Stimulated activated naive CD8-positive, alpha-beta T cell treated with anti-CD3 and anti-CD28 coated beads, Interleukin-15, Interleukin-2, amounts not matched to agents 100 ng/mL and 50 ng/mL, for 24 hours (primary cell): ENCODE measurements around the gene ZNF628.
"Not testable (repeated sequence)": the region's sequence is repeated elsewhere in the genome, so short reads cannot be mapped to it uniquely, and the experiment has no call there.

Experiments used
- H3K27ac Mint-ChIP-seq: one replicate; pipeline ENCODE4 v1.8.0; 2021; ENCODE audit warnings: mild to moderate bottlenecking, mixed read lengths
- H3K27me3 Mint-ChIP-seq: one replicate; pipeline ENCODE4 v1.8.0; 2021; ENCODE audit warnings: mixed read lengths
- H3K36me3 Mint-ChIP-seq: one replicate; pipeline ENCODE4 v1.8.0; 2021; ENCODE audit warnings: low read depth, mixed read lengths
- H3K4me1 Mint-ChIP-seq: one replicate; pipeline ENCODE4 v1.8.0; 2021; ENCODE audit warnings: low read depth, mixed read lengths
- H3K4me3 Mint-ChIP-seq: one replicate; pipeline ENCODE4 v1.8.0; 2021; ENCODE audit warnings: mild to moderate bottlenecking, mixed read lengths
- H3K9me3 Mint-ChIP-seq: one replicate; pipeline ENCODE4 v1.8.0; 2021; ENCODE audit warnings: mixed read lengths

Gene ZNF628

DNA sequence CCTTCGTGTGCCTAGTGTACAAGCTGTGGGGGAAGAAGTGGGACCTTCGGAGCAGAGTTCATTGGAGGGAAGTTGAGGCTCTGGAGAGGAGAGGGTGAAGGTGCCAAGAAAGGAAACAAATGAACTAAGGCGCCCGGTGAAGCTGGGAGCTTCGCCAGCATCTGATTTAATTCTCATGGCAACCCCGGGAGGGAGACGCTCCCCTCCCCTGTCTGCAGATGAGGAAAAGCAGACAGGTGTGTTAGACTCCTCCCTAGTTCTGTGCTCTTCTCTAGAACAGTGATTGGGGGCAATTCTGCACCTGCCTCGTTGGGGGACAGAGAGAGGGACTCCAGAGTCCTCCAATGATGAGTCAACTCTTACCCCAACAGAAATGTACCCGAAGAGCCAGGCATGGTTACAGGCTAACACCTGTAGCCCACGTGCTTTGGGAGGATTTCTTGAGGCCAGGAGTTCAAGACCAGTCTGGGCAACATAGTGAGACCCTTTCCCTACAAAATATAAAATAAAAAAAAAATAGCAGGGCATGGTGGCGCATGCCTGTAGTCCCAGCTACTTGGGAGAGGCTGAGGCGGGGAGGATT is 16.0 kb downstream of the ZNF628 start:
- H3K27me3 Mint-ChIP-seq, result no peaks in the 10 kb centered on the region
- no peak overlapping the region for H3K27ac Mint-ChIP-seq
- H3K9me3 Mint-ChIP-seq, result no peaks in the 10 kb centered on the region
- no peaks in the 10 kb centered on the region for H3K36me3 Mint-ChIP-seq
- H3K4me3 Mint-ChIP-seq, result no peak overlapping the region
- peaks cover 9% of the 10 kb centered on the region for H3K4me1 Mint-ChIP-seq

GRCh38 chr19:55493052-55493644 is 16.7 kb downstream of the ZNF628 start:
- H3K4me1 Mint-ChIP-seq, result peaks cover 5% of the 10 kb centered on the region
- H3K27ac Mint-ChIP-seq, result no peak overlapping the region
- no peak overlapping the region for H3K4me3 Mint-ChIP-seq
- H3K27me3 Mint-ChIP-seq, result no peaks in the 10 kb centered on the region
- H3K9me3 Mint-ChIP-seq, result no peaks in the 10 kb centered on the region
- H3K36me3 Mint-ChIP-seq, result no peaks in the 10 kb centered on the region

GRCh38 chr19:55493645-55494171 is 17.3 kb downstream of the ZNF628 start:
- peaks cover 5% of the 10 kb centered on the region for H3K4me1 Mint-ChIP-seq
- no peak overlapping the region for H3K27ac Mint-ChIP-seq
- H3K27me3 Mint-ChIP-seq, result no peaks in the 10 kb centered on the region
- no peaks in the 10 kb centered on the region for H3K36me3 Mint-ChIP-seq
- H3K4me3 Mint-ChIP-seq, result no peak overlapping the region
- H3K9me3 Mint-ChIP-seq, result no peaks in the 10 kb centered on the region

- H3K27ac Mint-ChIP-seq, result no peak overlapping the region
- H3K4me1 Mint-ChIP-seq, result peaks cover 5% of the 10 kb centered on the region
- H3K9me3 Mint-ChIP-seq, result no peaks in the 10 kb centered on the region
- no peaks in the 10 kb centered on the region for H3K36me3 Mint-ChIP-seq
- peak overlapping the region; percentile 53 for H3K4me3 Mint-ChIP-seq
- no peaks in the 10 kb centered on the region for H3K27me3 Mint-ChIP-seq
These were observed 17.9 kb downstream of the ZNF628 start for GRCh38 chr19:55494172-55494761.

GRCh38 chr19:55495646-55496349 is 19.4 kb downstream of the ZNF628 start:
- Mint-ChIP-seq H3K9me3 (no peaks in the 10 kb centered on the region), H3K4me3 (no peak overlapping the region), H3K27me3 (no peaks in the 10 kb centered on the region), H3K36me3 (no peaks in the 10 kb centered on the region), H3K4me1 (peaks cover 5% of the 10 kb centered on the region), H3K27ac (no peak overlapping the region)

DNA sequence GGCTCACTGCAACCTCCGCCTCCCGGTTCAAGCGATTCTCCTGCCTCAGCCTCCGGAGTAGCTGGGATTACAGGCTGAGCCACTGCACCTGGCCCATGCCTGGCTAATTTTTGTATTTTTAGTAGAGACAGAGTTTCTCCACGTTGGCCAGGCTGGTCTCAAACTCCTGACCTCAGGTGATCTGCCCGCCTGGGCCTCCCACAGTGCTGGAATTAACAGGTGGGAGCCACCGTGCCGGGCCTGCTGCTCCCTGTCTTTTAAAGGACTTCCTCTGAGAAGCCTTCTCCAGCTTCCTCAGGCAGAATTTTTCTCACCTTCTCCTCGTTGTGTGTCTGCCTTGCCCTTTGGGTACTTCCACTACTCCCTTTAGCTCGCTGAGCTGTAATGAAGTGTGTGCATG is 20.4 kb downstream of the ZNF628 start:
- not testable (repeated sequence) for H3K9me3 Mint-ChIP-seq, H3K27ac Mint-ChIP-seq, H3K36me3 Mint-ChIP-seq, H3K4me1 Mint-ChIP-seq, H3K4me3 Mint-ChIP-seq, H3K27me3 Mint-ChIP-seq

DNA sequence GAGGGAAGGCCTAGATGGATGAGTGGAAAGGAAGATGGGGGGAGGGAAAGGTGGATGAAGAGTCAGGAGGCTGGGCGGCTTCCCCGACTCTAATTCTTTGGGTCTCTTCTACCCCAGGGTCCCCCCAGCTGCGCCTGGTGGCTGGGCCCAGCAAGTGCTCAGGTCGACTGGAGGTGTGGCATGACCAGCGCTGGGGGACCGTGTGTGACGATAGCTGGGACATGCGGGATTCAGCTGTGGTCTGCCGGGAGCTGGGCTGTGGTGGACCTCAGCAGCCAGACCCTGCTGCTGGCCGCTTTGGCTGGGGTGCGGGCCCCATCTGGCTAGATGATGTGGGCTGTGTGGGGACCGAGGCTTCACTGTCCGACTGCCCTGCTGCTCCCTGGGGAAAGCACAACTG is 21.3 kb downstream of the ZNF628 start:
- Mint-ChIP-seq H3K4me3 (no peak overlapping the region), H3K9me3 (no peaks in the 10 kb centered on the region), H3K27ac (no peak overlapping the region), H3K4me1 (peaks cover 13% of the 10 kb centered on the region), H3K27me3 (no peaks in the 10 kb centered on the region), H3K36me3 (no peaks in the 10 kb centered on the region)

DNA sequence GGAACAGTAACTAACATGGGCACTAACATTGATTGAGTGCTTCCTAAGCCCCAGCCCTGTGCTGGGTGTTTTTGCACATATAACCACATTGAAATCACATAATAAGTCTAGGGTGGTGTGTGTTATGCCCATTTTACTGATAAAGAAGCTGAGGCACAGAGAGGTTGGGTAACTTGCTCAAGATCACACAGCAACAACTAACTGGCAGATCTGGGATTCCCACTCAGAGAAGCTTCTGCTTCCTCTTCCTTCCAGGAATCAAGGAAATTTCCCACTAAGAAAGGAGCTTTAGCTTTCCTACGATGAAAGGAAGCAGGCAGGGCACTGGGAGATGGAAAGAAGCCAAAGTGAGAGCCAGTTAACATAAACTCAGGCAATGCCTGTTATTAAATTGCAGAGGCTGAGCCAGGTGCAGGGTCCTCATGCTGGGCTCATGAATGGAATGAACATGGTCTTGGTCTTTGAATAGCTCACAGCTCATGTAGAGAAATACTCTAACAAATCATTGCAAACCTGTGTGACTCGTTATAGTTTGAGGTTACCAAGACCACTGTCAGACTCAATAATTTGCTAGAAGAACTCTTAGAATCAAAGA is 21.9 kb downstream of the ZNF628 start:
- Mint-ChIP-seq H3K27me3 (no peaks in the 10 kb centered on the region), H3K9me3 (no peaks in the 10 kb centered on the region), H3K4me3 (no peak overlapping the region), H3K27ac (no peak overlapping the region), H3K4me1 (peaks cover 18% of the 10 kb centered on the region), H3K36me3 (peaks cover 4% of the 10 kb centered on the region)

- Mint-ChIP-seq H3K4me3 (no peak overlapping the region), H3K27ac (no peak overlapping the region), H3K27me3 (no peaks in the 10 kb centered on the region), H3K9me3 (no peaks in the 10 kb centered on the region), H3K36me3 (peaks cover 7% of the 10 kb centered on the region), H3K4me1 (peaks cover 22% of the 10 kb centered on the region)
These were observed 24.0 kb downstream of the ZNF628 start for GRCh38 chr19:55500368-55500952.

DNA sequence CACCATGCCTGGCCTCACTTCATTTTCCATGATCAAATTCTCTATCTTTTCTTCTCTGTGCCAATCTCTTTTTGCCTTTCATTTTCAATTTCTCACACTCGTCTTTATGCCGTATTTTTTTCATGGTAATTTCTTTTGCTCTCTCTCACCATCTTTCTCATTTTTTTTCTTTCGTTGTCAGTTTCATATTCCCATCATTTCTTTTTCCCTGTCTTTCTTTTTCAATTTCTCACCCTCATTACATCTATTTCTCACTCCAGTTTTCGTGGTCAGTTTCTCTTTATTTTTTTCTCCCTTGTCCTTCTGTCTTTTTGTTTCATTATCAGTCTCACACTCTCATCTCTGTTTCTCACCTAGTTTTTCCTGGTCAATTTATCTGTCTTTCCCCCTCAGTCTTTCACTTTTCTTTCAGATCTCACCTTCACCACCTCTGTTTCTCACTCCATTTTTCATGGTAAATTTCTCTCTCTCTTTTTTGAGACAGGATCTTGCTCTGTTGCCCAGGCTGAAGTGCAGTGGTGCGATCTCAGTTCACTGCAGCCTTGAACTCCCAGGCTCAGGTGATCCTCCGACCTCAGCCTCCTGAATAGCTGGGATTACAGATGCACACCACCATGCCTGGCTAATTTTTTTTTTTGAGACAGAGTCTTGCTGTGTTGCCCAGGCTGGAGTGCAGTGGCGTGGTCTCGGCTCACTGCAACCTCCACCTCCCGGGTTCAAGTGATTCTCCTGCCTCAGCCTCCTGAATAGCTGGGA is 26.0 kb downstream of the ZNF628 start:
- no peaks in the 10 kb centered on the region for H3K27me3 Mint-ChIP-seq
- no peaks in the 10 kb centered on the region for H3K9me3 Mint-ChIP-seq
- no peak overlapping the region for H3K4me3 Mint-ChIP-seq
- peaks cover 7% of the 10 kb centered on the region for H3K36me3 Mint-ChIP-seq
- H3K27ac Mint-ChIP-seq, result peak overlapping the region; percentile 75
- peaks cover 22% of the 10 kb centered on the region for H3K4me1 Mint-ChIP-seq

DNA sequence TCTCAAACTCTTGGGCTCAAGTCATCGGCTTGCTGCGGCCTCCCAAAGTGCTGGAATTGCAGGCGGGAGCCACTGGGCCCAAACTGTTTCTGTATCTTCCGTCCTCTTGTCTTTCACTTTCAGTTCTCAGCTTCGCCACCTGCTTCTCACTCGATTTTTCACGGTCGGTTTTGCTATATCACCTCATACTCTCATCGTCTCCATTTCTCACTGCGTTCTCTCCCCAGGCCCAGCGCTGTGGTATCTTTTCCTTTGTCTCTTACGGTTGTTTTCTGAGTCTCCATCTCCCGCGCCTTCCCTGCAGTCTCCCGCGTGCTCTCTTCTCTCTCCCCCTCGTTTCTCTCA is 26.7 kb downstream of the ZNF628 start:
- Mint-ChIP-seq H3K4me1 (peaks cover 22% of the 10 kb centered on the region), H3K9me3 (no peaks in the 10 kb centered on the region), H3K36me3 (peaks cover 7% of the 10 kb centered on the region), H3K4me3 (peak overlapping the region; percentile 8), H3K27me3 (no peaks in the 10 kb centered on the region), H3K27ac (peak overlapping the region; percentile 76)

GRCh38 chr19:55503502-55504251 is 27.3 kb downstream of the ZNF628 start:
- peaks cover 22% of the 10 kb centered on the region for H3K4me1 Mint-ChIP-seq
- peak overlapping the region; percentile 58 for H3K4me3 Mint-ChIP-seq
- no peaks in the 10 kb centered on the region for H3K27me3 Mint-ChIP-seq
- peaks cover 7% of the 10 kb centered on the region for H3K36me3 Mint-ChIP-seq
- peak overlapping the region; percentile 76 for H3K27ac Mint-ChIP-seq
- H3K9me3 Mint-ChIP-seq, result no peaks in the 10 kb centered on the region

DNA sequence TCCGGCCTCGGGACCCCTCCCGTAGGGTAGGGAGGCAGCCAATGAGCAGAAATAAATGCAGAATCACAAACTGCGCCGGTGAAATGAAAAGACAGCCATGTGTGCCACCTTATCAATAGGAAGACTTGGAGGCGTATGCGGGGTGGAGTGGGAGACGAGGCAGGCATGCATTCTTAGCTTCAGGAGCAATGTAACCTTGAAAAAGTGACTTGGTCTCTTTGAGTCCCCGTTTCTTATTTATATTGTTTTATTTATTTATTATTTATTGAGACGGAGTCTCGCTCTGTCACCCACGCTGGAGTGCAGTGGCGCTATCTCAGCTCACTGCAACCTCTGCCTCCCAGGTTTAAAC is 27.8 kb downstream of the ZNF628 start:
- Mint-ChIP-seq H3K27me3 (no peaks in the 10 kb centered on the region), H3K4me3 (peak overlapping the region; percentile 58), H3K4me1 (peaks cover 22% of the 10 kb centered on the region), H3K9me3 (no peaks in the 10 kb centered on the region), H3K36me3 (peaks cover 7% of the 10 kb centered on the region), H3K27ac (no peak overlapping the region)

DNA sequence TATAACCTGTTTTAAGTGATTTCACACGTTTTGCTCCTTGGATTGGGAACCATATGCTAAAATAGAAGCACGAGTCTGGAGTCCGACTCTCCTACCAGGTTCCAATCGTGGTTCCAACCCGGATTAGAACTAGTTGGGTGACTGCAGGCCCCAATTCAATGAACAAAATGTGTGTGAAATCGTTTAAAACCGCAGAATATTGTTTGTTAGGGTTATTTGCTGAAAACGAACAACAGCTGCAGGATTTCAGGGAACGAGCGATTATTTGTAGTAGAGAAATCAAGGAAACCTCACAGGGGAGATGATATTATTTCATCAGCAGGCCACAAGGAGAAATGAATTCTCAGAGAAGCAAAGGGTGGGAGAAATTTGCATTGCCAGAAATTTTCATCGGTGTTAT is 28.6 kb downstream of the ZNF628 start:
- no peak overlapping the region for H3K4me3 Mint-ChIP-seq
- H3K27me3 Mint-ChIP-seq, result no peaks in the 10 kb centered on the region
- H3K9me3 Mint-ChIP-seq, result no peaks in the 10 kb centered on the region
- H3K36me3 Mint-ChIP-seq, result peaks cover 7% of the 10 kb centered on the region
- H3K27ac Mint-ChIP-seq, result no peak overlapping the region
- H3K4me1 Mint-ChIP-seq, result peaks cover 22% of the 10 kb centered on the region
